Measurements from ENCODE around the gene ZFY. TPM values are rescaled to one million over a fixed set of nuclear protein-coding genes. Genes with fewer than 3 reads are reported as not detected.

The ZFY gene
- total and polyA plus RNA-seq, 2 of the 4 experiments (the other 2 are of a cell fraction): not detected

DNA sequence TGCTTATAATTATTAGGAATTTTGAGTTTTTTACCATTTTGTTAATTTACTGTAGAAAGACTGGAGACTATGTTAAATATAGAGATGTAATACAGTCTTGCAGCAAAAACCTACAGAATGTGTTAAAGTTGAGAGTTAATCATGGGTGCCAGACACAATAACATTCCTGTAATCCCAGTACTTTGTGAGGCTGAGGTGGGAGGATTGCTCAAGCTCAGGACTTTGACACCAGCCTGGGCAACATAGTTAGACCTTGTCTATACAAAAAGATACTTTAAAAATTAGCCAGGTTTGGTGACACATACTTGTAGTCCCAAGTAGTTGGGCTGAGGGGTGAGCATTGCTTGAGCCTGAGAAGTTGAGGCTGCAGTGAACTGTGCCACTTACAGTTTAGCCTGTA is 17.7 kb downstream of the ZFY start:
- H4K20me1 ChIP-seq (ENCODE audit: insufficient read depth, low read length): no peaks in the 10 kb centered on the region
- ATAC-seq (ENCODE audit: low read depth) (no peak), DNase-seq (no peak)
- H3K4ac ChIP-seq (ENCODE audit: low read depth, low read length): no peak overlapping the region
- H3K18ac ChIP-seq (ENCODE audit: low read depth, low read length): no peak overlapping the region
- no peak overlapping the region for H3K4me3 ChIP-seq (ENCODE audit: insufficient read depth, low read depth, low read length)
- no TSS peak for BruUV-seq (replicated peaks)
- H3K79me1 ChIP-seq (ENCODE audit: low read depth in 1 of 2, low read length in 2 of 2): no peaks in the 10 kb centered on the region
- in situ Hi-C loops (cut with MboI; ENCODE audit: low sequenced_read_pairs) (no loop called here), dilution Hi-C loops (cut with HindIII; ENCODE audit: low sequenced_read_pairs, unreplicated experiment) (no loop called here), intact Hi-C loops (cut with micrococcal nuclease) (no loop called here)
- no peak overlapping the region for H2AK5ac ChIP-seq (ENCODE audit: low read depth, low read length)
- no peak overlapping the region for H2BK15ac ChIP-seq (ENCODE audit: low read depth, low read length)
- no peak overlapping the region for H3K14ac ChIP-seq (replicated peaks; ENCODE audit: low read depth, low read length)
- no peak overlapping the region for H3K27ac ChIP-seq (ENCODE audit: insufficient read depth, low read length)
- H3K23ac ChIP-seq (ENCODE audit: low read depth, low read length): no peak overlapping the region
- no peak overlapping the region for H4K8ac ChIP-seq (ENCODE audit: low read depth in 2 of 2, low read length in 2 of 2)
- H2AFZ ChIP-seq (replicated peaks; ENCODE audit: low read length, poor library complexity): no peak overlapping the region
- H4K91ac ChIP-seq (ENCODE audit: insufficient read depth, low read depth, low read length): no peak overlapping the region
- H3K36me3 ChIP-seq (ENCODE audit: control insufficient read depth, insufficient read depth, low read length): no peaks in the 10 kb centered on the region
- H2BK120ac ChIP-seq (ENCODE audit: low read depth, low read length): no peak overlapping the region
- no peak overlapping the region for H3K9ac ChIP-seq (ENCODE audit: low read depth, low read length)
- no peak overlapping the region for H2AK9ac ChIP-seq (replicated peaks; ENCODE audit: low read depth, low read length, poor library complexity)
- no peak overlapping the region for H2BK5ac ChIP-seq (ENCODE audit: low read depth, low read length, poor library complexity, severe bottlenecking)
- no peaks in the 10 kb centered on the region for H3K4me1 ChIP-seq (ENCODE audit: control insufficient read depth, insufficient read depth, low read length)
- H3K56ac ChIP-seq (ENCODE audit: extremely low read depth, insufficient read depth, low read length): no peak overlapping the region
- H3K9me1 ChIP-seq (ENCODE audit: insufficient read depth, low read length): no peaks in the 10 kb centered on the region
- no peak overlapping the region for H2BK20ac ChIP-seq (ENCODE audit: low read depth, low read length)
- H3K9me3 ChIP-seq (ENCODE audit: control insufficient read depth, insufficient read depth, low read length): no peaks in the 10 kb centered on the region
- no peak overlapping the region for H3K4me2 ChIP-seq (ENCODE audit: low read depth, low read length)
- ChIA-PET POLR2A (ENCODE audit: unreplicated experiment) (no interaction called here), CTCF (no interaction called here)
- TF ChIP-seq CEBPB (IDR thresholded peaks at IDR 0.05; ENCODE audit: low read depth, low read length): no peak
- TF ChIP-seq USF2 (IDR thresholded peaks at IDR 0.05; ENCODE audit: low read depth, low read length): no peak
- no peak for TF ChIP-seq SMC3 (IDR thresholded peaks at IDR 0.05; ENCODE audit: low read depth, low read length)
- TF ChIP-seq, protein P1, sequence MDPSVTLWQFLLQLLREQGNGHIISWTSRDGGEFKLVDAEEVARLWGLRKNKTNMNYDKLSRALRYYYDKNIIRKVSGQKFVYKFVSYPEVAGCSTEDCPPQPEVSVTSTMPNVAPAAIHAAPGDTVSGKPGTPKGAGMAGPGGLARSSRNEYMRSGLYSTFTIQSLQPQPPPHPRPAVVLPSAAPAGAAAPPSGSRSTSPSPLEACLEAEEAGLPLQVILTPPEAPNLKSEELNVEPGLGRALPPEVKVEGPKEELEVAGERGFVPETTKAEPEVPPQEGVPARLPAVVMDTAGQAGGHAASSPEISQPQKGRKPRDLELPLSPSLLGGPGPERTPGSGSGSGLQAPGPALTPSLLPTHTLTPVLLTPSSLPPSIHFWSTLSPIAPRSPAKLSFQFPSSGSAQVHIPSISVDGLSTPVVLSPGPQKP (IDR thresholded peaks at IDR 0.05; ENCODE audit: borderline replicate concordance, low read depth, low read length): no peak
- TF ChIP-seq CHD1 (IDR thresholded peaks at IDR 0.05; ENCODE audit: low read depth, low read length): no peak
- TF ChIP-seq NFE2L2 (IDR thresholded peaks at IDR 0.05; ENCODE audit: low read depth, low read length): no peak
- no peak for TF ChIP-seq FOS (IDR thresholded peaks at IDR 0.05; ENCODE audit: low read depth, low read length)
- no peak for TF ChIP-seq CTCF (conservative IDR thresholded peaks at IDR 0.05; ENCODE audit: low read depth, low read length)
- no peak for TF ChIP-seq MAZ (IDR thresholded peaks at IDR 0.05; ENCODE audit: borderline replicate concordance, low read depth, low read length)
- TF ChIP-seq BHLHE40 (IDR thresholded peaks at IDR 0.05; ENCODE audit: low read depth, low read length): no peak
- TF ChIP-seq MAFK (IDR thresholded peaks at IDR 0.05; ENCODE audit: low read depth, low read length): no peak
- no peak for TF ChIP-seq MXI1 (IDR thresholded peaks at IDR 0.05; ENCODE audit: borderline replicate concordance, low read depth, low read length)
- TF ChIP-seq RFX5 (IDR thresholded peaks at IDR 0.05; ENCODE audit: low read depth, low read length): no peak
- no peak for TF ChIP-seq POLR2A (IDR thresholded peaks at IDR 0.05; ENCODE audit: low read depth, low read length)
- no peak for TF ChIP-seq RCOR1 (IDR thresholded peaks at IDR 0.05; ENCODE audit: insufficient replicate concordance, low read length)
- TF ChIP-seq RAD21 (IDR thresholded peaks at IDR 0.05; ENCODE audit: low read length): no peak
- no peak overlapping the region for H4K5ac ChIP-seq (ENCODE audit: low read depth, low read length)
- H3K27me3 ChIP-seq (ENCODE audit: control insufficient read depth, insufficient read depth, low read length): no peaks in the 10 kb centered on the region

Measured in IMR-90 (cell line).